GM12872 (cell line): ENCODE results near the gene HES6.

ENCODE experiments used
- TF ChIP-seq, protein P1 (sequence below): IDR thresholded peaks from 3 replicates; pipeline ENCODE4 v1.5.1; 2011; ENCODE audit warnings: low read depth, mild to moderate bottlenecking, low read length, moderate library complexity; ENCODE audit not compliant: insufficient read depth

The HES6 gene

DNA sequence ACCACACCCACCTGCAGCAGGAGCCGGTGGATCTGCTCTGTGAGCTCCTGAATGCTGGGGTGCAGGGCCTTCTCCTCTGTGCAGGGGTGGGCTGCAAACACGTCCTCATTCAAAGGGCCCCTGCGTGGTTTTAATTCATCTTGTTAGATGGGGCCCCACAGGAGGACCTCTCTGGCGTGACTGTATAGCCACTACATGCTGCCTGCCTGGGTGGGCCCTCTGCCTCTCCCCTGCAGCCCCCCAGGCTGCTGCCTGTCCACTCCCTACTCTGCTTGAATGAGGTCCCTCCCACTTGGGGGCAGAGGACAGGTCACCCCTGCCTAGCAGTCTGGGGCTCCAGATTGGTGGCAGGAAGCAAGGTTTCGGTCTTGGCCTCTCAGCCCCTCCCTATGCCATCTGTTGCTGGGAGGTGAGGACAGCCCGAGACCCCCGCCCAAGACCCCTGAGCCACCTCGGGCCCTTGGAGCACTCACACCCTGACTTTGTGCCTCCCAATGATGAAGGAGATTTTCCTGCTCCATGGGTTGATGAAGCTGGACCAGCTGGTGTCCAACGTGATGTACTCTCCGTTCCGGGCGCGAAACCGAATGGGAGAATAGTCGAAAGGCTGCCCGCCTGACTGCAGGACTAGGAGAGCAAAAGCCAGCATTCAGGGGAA, 22.0 kb upstream of the HES6 start:
- TF ChIP-seq, protein P1, sequence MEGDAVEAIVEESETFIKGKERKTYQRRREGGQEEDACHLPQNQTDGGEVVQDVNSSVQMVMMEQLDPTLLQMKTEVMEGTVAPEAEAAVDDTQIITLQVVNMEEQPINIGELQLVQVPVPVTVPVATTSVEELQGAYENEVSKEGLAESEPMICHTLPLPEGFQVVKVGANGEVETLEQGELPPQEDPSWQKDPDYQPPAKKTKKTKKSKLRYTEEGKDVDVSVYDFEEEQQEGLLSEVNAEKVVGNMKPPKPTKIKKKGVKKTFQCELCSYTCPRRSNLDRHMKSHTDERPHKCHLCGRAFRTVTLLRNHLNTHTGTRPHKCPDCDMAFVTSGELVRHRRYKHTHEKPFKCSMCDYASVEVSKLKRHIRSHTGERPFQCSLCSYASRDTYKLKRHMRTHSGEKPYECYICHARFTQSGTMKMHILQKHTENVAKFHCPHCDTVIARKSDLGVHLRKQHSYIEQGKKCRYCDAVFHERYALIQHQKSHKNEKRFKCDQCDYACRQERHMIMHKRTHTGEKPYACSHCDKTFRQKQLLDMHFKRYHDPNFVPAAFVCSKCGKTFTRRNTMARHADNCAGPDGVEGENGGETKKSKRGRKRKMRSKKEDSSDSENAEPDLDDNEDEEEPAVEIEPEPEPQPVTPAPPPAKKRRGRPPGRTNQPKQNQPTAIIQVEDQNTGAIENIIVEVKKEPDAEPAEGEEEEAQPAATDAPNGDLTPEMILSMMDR = no peak

GRCh38 chr2:238260883-238261282, 21.0 kb upstream of the HES6 start:
- TF ChIP-seq, protein P1 = no peak

- TF ChIP-seq, protein P1 = 0 out of 3 replicates have a peak, but pooled peaks have one; percentile 20
Observed at GRCh38 chr2:238259061-238260020, 19.5 kb upstream of the HES6 start.

DNA sequence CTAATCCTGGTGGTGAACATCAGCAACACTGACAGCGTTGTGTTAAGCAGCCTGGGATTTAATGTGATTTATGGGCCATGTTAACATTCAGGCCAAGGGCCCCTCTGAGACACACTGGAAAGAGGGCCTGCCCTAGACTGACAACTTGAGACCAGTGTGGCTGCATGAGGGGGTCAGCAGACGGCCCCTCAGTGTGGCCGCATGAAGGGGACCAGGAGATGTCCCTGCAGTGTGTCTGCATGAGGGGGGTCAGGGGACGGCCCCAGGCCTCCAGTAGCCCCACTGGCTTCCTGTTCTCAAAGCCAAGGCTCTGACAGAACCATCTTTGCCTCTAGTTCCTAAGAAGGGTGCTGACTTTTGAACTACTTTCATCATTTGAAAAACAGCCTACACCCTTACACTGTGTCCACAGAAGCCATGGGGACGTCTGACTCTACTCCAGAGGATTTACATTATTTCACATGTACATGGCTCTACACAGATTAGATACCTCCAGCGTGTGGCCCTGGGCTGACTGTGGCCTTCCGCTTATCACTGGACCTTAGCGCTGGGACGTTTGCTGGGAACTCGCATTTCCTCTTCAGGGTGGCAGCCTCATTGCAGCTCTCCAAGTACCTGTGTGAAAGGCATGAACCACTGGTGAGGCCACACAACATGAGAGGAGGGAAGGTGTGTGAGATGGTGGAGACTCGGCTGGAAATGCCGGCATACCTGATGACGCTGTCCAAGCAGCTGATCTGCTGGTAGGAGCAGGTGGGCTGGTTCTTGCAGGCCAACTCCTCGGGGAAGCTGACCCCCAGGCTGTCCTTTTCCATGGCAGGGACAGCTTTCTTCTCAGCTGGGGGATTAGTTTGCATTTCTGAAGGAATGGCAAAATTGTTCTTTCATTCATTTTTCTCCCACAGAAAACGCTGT, 18.2 kb upstream of the HES6 start:
- TF ChIP-seq, protein P1 = no peak

DNA sequence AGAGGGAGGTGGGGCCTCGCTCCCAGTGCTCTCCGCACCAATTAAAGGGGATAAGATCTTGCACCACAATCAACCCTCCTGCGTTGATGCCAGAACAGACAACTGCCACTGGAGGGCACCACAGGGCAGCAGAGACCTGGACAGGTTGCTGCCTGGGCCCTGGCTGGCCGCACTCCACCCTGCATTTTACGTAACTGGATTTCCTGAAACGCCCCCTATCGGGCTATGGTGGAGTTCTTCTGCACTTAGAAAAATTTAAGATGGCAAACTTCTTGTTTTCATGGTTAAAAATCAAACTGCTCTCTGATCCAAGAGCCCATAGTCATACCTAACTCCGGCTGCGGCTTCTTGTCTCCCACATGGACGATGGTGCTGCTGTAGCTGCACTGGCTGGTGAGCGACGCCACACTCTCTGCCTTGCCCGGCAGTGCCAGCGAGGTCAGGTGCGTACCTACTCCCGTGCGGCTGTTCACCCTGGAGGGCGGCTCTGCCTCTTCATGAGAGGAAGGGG, 16.8 kb upstream of the HES6 start:
- TF ChIP-seq, protein P1 = peak; percentile 82

DNA sequence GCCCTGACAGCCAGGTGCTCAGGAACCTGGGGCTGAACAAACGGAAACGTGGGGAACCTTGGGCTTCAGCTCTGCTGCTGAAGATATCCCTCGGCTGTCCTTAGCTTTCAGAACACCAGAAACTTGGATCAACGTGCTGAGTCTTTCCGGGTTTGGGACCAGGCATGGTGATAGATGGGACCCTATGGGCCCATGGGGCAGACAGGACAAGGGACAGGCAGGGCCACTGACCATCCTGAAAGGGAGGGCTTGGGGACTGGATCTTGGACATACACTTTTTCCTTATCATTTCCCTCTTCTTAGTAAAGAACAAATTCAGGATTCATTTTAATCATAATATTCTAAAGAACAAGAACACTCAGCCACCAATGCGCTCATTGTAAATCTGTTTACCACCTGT, 16.3 kb upstream of the HES6 start:
- TF ChIP-seq, protein P1 = no peak

- TF ChIP-seq, protein P1 = no peak
Observed at GRCh38 chr2:238255636-238256035, 15.8 kb upstream of the HES6 start.
